H1 (cell line): ENCODE results near the gene CHRNA3. TPM values are rescaled to one million over a fixed set of nuclear protein-coding genes. Genes with fewer than 3 reads are reported as not detected.

Experiments used
- ATF3 ChIP-seq: IDR thresholded peaks from 2 replicates; pipeline ENCODE4 v1.6.1; 2011; ENCODE audit warnings: low read depth, mild to moderate bottlenecking, low read length; ENCODE audit not compliant: insufficient read depth
- RFX5 ChIP-seq: IDR thresholded peaks from 2 replicates; pipeline ENCODE4 v1.6.1; 2011; ENCODE audit warnings: low read depth, low read length, improper control_type of control experiment, borderline replicate concordance
- polyA plus RNA-seq, 7 experiments: library from polyadenylated mRNA; depleted of rRNA in 3 of 7; stranded (reverse) in 5 of 7; unstranded in 2 of 7; fragments of >200 nt in 5 of 7; fragments of 200-250 nt in 2 of 7; gene quantifications; 1 replicate in 5 of 7; 2 replicates in 1 of 7; 4 replicates in 1 of 7; pipeline versions ENCODE4 v1.2.1 to v1.2.3, GENCODE V29; 2011 to 2013; ENCODE audit warnings: missing spikeins in 2 of 7, mixed read lengths in 2 of 7
- total RNA-seq: library from RNA; stranded (reverse); fragmentation: NEBNext Ultra II Directional; extraction: Animal tissue kit (Norgen Biotek cat#: 25700); gene quantifications from 2 replicates; pipeline ENCODE4 v1.2.1, GENCODE V29; 2021

CHRNA3 gene
- total and polyA plus RNA-seq, 2 of the 8 experiments (the other 6 are each of a cell fraction or from before 2014, with no cell fraction given) = 2.1 to 4.7 TPM

GRCh38 chr15:78573416-78573815 lies 47.4 kb downstream of the CHRNA3 start (continued):
- TF ChIP-seq RFX5 (no peak), ATF3 (no peak)
